T47D (cell line): ENCODE results near the gene PCDHB16.
A peak's percentile ranks its signal among the peaks of the same experiment; 100 is the strongest.
"Not testable (repeated sequence)": the region's sequence is repeated elsewhere in the genome, so short reads cannot be mapped to it uniquely, and the experiment has no call there.

Experiments used
- DNase-seq, 2 experiments: peaks; one replicate each; pipeline versions ENCODE4 v3.0.0 to v3.0.0-alpha.2; 2011 to 2012; ENCODE audit warnings: low read depth in 1 of 2, low spot score in 1 of 2
- JUND ChIP-seq: IDR thresholded peaks from 2 replicates; pipeline ENCODE4 v1.6.1; 2012; ENCODE audit warnings: low read depth
- in situ Hi-C: cut with HindIII; loops from 2 replicates; pipeline ENCODE4 v1.10.0; 2016; ENCODE audit warnings: low sequenced_read_pairs, low pct_unique_long_range_greater_than_20kb

The PCDHB16 gene

GRCh38 chr5:141223112-141223783, 41.1 kb downstream of the PCDHB16 start, which contains the start of gene PCDHB14:
TSS of gene PCDHB14 (plus strand) at chr5:141223343. CDS start at chr5:141223506, 163 bp downstream.
- in situ Hi-C loops, result no loop called here
- peak in 1 of 2 experiments; percentile 24 for DNase-seq
- TF ChIP-seq JUND, result no peak

- DNase-seq, in situ Hi-C loops: not testable (repeated sequence)
Observed at GRCh38 chr5:141224844-141225243, 42.7 kb downstream of the PCDHB16 start.

- in situ Hi-C loops, result not testable (repeated sequence)
Observed at GRCh38 chr5:141225421-141225820, 43.2 kb downstream of the PCDHB16 start.

GRCh38 chr5:141234109-141234667, 52.0 kb downstream of the PCDHB16 start:
- in situ Hi-C loops, result no loop called here
- no peak for DNase-seq

More at GRCh38 chr5:141225421-141225820, 43.2 kb downstream of the PCDHB16 start:
- DNase-seq, result not testable (repeated sequence)

More at GRCh38 chr5:141234109-141234667, 52.0 kb downstream of the PCDHB16 start:
- TF ChIP-seq JUND, result no peak
